ENCODE data around the gene TAS2R50.

TAS2R50 gene

DNA sequence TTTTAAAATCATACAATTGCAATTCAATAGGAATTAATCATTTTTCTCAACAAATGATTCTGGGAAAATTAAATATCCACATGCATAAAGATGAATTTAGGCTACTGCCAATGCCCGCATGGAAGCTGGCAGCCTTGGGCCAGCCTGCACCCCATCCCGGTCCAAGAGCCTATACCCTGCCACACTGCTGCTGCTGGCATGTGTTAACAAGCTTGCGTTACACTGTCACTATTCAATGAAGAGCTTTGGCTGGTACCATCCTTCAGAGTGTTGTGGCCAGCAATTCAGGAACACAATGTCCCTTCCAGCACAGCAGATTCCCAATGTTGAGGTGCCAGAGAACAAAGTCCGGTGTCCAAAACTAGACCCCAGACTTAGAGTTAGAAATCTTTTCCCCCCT lies 34.1 kb downstream of the TAS2R50 start:
- no peak for DNase-seq (ENCODE audit: low read depth)

GRCh38 chr12:10943167-10943566 lies 43.5 kb downstream of the TAS2R50 start:
- no peak for DNase-seq (ENCODE audit: low read depth)

GRCh38 chr12:10941916-10942607 lies 44.6 kb downstream of the TAS2R50 start:
- DNase-seq (ENCODE audit: low read depth): no peak

DNA sequence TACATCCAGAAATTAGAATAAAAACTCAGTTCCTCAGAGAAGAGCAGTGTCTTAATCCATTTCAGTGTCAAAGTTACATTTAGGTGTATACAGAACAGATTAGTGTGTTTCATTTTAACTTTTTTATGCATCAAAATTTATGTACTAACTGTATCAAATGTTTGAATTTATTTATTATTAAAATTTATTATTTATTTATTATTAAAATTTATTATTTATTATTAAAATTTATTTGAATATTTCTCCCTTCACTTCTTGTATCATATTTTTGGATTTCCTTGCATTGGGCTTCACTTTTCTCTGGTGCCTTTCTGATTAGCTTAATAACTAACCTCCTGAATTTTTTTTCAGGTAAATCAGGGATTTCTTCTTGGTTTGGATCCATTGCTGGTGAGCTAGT lies 45.3 kb downstream of the TAS2R50 start:
- DNase-seq (ENCODE audit: low read depth): no peak

GRCh38 chr12:10940389-10940788 lies 46.3 kb downstream of the TAS2R50 start:
- DNase-seq (ENCODE audit: low read depth): peak; percentile 94

DNA sequence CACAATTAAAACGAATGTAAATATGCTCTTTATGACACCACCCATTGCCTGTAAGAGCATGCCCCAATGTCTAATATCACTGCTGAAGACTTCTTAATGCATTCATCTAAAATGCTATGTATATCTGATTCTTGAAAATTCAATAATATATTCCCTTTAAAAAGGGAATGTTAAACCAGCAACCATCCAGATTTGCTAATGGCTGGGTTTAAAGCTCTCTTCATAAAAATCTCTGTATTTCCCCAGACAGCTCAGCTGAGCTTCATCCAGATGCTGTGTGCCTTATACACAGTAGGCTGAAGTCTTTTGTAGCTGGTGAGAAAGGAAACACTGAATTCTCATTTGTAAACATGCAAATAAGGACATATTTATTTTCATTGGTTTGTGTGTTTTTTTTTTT lies 47.5 kb downstream of the TAS2R50 start, which contains the start of gene TAS2R14:
Gene TAS2R14 (minus strand): TSS at position 101 of the 400 bp plus-strand sequence. CDS start 56 bp downstream, at position 45.
- DNase-seq (ENCODE audit: low read depth): no peak

DNA sequence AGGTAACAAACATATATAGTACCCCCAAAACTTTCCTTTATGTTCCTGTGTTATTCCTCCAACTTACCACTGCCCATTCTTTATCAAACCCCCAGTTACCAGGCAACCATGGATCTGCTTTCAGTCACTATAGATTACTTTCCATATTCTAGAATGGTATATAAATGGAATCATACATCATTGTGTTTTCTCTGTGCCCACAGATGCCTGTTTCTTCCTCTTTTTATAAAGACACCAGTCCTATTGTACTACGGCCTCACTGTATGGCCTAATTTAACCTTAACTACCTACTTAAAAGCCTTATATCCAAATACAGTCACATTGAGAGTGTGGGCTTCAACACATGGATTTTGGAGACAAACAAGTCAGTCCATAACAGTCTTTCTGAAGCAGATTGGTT lies 50.2 kb downstream of the TAS2R50 start:
- no peak for DNase-seq (ENCODE audit: low read depth)

All from iris pigment epithelial cell (primary cell).